ENCODE measurements around the gene DLG2.

The DLG2 gene

GRCh38 chr11:83933008-83933407 is 1694.1 kb downstream of the DLG2 start:
- DNase-seq (ENCODE audit: low read depth, low spot score) = no peak

DNA sequence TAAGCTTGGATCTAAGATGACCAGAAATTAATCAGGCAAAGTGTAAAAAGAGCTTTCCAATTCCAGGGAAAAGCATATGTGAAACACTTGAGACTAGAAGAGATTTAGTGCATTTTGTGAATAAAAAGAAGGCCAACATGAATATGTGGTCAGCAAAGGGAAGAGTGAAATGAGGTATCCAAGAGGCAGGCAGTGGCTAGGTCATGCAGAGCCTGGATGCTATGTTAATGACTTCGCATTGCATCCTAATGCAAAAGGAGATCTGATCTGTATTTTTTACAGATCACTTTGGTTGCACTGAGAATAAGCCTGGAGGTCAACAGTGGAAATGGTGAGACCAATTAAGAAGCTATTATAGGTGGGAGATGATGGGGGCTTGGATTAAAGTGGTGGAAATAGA is 1699.7 kb downstream of the DLG2 start:
- no peak for DNase-seq (ENCODE audit: low read depth, low spot score)

DNA sequence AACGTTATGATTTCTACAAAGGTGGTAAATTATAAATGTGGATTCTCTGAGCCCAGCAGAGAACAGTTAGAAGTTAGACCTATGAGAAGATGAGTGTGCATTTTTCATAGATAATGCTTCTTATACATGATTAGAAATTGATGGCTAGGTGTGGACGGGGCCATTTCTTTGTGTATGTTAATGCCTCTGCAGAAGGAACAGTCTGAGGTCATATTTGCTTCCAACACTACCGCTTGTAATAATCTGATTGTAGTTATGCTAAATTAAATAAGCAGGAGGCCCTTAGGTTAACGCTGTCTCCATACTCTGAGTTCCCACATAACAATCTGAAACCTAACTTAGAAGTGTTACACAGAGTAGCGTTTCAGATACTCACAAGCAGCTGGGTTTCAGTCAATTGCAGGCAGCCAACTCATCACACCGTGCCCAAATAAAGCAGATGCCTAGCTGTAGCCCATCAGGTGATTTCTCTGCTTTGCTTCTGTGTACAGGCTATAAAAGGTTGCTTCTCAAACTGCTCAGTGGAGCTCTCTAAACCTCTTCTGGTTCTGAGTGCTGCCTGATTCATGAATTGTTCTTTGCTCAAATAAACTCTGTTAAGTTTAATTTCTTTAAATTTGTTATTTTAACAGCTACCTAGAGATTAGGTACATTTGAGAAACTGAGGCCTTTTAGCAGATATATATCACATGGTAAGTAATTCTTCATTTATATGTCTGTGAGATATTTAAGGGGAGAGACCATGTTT is 1702.2 kb downstream of the DLG2 start:
- no peak for DNase-seq (ENCODE audit: low read depth, low spot score)

- DNase-seq (ENCODE audit: low read depth, low spot score) = no peak
Observed at GRCh38 chr11:83923961-83924360, 1703.2 kb downstream of the DLG2 start.

GRCh38 chr11:83922953-83923352 is 1704.2 kb downstream of the DLG2 start:
- no peak for DNase-seq (ENCODE audit: low read depth, low spot score)

DNA sequence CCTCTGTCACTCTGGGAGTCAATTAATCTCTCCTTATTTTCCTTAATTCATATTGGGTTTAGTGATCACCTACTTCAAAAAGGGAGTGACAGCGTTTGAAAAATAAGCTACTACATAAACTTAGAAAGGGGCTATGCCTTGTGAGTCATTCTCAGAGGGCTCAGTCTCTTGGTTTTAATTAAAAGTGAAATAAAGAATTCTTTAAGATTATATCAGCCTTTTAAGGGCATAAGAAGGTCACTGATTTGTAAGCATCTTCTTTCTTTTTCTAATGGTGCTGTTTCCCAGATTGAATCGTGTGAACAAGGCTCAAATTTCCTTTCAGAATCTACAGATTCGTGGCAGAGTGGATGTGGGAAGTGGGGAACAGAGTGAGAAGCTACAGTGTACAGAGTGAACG is 1704.8 kb downstream of the DLG2 start:
- no peak for DNase-seq (ENCODE audit: low read depth, low spot score)

DNA sequence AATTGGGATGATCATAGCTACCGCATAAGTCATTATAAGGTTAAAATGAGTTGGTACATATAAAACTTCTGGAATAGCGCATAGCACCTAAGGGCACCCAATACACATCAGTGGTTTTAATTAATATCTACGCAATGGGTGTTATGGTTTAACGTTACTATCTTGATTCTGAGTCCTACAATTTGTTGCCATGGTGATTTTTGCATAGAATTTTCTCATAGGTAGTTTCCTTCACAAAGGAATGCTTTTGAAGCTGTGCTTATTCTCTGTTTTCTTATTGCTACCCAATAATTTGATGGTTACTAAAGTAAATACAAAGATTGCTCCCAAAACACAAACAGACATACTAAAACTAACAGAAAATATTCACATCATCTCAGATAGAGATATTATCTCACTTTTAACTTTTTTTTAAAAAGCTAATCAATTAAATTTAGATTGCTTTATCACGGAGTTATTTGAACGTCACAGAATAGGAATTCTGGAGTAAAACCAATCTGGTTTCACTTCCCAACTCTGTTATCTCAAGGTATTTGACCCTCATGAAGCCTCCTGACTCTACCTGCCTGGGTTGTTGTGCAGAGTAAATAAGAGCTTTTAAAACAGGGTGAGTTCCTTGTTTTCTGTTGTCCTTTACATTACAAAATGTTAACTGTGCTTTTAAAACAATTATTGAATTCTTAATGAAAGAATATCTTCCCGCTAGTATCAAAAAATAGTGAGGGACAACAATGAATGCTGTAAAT is 1705.5 kb downstream of the DLG2 start:
- no peak for DNase-seq (ENCODE audit: low read depth, low spot score)

DNA sequence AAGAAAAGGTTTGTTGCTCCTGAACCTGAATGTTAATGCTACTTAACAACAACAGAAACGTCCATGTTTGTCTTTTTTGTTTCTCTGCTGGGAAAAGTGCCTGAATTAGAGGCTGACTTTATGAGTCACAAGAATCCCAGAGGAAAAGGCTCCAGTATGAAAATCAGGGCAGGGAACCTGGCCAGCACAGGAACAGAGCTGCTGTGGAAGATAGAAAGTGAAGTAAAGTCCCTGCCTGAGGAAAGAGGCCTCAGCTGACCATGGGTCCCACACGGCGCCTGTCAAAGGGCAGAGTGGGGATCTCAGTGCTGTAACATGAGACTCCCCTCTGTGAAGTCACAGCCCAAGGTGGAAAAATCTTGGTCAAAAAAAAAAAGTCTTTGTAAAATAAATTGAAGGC is 1708.7 kb downstream of the DLG2 start:
- no peak for DNase-seq (ENCODE audit: low read depth, low spot score)

DNA sequence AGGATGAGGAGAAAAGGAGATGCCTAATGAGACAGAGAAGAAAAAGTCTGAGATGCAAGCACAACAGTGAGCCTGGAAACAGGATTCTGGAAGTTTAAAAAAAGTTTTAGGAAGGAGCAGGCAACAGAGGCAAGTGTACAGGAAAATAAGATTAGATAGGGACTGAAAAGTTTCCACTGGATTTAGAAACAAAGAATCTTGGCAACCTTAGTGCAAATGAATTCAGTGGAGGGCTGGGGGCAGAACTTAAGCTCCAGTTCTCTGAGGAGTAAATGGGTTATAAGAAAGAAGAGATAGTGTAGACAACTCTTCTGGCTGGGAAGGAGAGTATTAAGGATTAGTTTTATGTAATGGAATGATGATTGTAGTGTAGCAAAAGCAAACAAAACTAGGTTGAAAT is 1712.1 kb downstream of the DLG2 start:
- no peak for DNase-seq (ENCODE audit: low read depth, low spot score)

GRCh38 chr11:83909579-83910534 is 1717.3 kb downstream of the DLG2 start:
- no peak for DNase-seq (ENCODE audit: low read depth, low spot score)

DNA sequence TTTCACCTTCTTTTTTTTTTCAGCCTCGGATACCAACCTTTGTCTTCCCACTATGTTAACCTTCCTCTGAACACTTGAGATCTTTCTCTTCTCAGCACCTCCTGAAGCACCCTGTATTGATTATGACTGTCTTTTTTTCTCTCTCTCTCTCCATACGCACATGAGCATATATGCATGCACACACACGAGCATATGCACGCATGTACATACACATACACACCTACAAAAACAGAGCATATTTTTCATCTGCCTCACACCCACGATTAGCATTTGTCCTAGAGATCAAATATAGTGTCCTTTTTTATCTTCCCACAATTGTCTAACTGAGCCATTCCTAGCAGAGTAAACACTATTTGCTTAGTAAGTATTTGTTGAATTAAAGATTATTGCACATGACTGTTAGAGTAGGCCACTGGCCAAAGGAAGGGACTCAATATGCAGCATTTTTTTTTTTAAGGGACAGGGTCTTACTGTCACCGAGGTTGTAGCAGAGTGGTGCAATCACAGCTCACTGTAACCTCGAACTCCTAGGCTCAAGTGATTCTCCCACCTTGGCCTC is 1718.8 kb downstream of the DLG2 start:
- DNase-seq (ENCODE audit: low read depth, low spot score) = no peak

GRCh38 chr11:83895516-83895915 is 1731.6 kb downstream of the DLG2 start:
- DNase-seq (ENCODE audit: low read depth, low spot score) = no peak

DNA sequence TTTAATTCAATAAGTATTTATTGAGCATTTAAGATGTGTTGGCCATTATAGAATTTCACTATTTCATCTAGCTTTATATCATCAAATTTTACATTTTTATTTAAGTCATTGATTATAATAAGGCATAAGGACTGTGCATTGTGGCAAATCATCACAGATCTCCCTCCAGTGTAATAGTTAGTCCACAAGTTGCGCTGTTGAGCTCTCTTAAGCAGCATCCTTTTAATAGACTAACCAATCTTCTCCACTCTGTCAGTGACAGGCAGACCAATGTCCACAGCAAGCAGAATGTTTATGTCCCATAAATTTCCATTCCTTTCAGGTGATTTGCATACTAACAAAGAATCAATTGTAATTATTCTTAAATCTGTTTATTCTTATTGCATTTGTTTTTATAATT is 1745.7 kb downstream of the DLG2 start:
- DNase-seq (ENCODE audit: low read depth, low spot score) = no peak

DNA sequence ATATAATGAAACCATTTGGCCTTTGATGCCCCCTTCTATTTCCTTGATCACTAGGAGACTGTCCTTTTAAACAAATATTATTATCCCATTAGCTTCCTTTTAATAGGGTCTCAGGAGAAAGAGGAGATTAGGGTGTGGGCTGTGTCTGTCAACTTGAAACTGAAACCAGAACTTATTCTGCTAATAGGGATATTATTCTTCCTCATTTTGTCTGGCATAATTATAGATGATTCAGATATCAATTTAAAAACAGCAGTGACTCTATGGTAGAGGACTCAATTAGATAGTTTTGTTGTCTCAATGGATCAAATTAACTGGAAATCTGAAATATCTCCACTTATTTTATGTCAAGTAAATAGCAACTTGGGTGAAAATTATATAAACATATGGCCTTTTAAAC is 1756.1 kb downstream of the DLG2 start:
- DNase-seq (ENCODE audit: low read depth, low spot score) = no peak

DNA sequence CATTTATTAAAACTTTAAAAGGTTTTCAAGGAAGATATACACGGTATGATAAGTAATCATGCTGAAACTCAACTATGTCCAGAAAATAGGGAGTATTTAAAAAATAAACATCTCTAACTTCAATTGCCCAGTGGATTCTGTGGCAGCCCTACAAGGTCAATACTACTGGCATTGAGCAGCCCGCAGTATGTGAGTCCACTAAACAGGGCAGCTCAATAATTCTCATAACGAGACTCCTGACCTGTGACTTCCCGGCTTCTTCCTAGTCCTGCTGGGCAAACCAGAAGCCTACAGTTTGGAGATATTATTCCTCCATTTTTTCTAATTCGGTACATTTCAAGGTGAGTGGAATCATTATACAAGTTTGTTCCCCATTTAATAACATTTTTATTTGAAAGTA is 1760.5 kb downstream of the DLG2 start:
- DNase-seq (ENCODE audit: low read depth, low spot score) = no peak

GRCh38 chr11:83865636-83866461 is 1761.3 kb downstream of the DLG2 start:
- DNase-seq (ENCODE audit: low read depth, low spot score) = no peak

DNA sequence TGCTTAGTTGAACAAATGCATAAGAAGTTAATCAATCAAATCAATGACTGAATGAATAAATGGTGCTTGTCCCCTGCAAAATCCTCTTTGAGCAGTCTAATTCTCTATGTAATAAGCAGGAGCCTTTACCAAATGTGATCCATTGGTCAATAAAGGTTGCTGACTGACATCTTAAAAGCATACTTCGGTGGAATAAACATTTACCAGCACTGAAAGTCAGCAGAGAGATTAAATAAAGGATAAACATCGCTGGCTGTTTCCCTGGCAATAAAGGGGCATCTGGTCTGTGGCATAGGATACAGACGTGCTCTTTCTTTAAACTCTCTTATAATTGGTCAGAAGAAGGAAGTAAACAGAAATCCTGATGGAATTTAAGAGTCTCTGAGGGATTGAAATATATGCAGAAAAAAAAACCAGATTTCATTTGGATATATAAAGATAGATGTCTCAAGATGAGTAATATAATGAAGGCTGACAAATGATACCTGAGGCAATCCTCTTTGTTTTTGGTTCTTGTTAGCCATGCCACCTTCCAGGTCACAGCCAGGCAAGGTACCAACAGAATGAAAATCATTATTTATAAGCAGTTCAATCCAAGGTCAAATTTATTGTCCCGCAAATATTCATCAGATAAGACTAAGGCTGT is 1762.6 kb downstream of the DLG2 start:
- DNase-seq (ENCODE audit: low read depth, low spot score) = no peak

- DNase-seq (ENCODE audit: low read depth, low spot score) = no peak
Observed at GRCh38 chr11:83863272-83863671, 1763.9 kb downstream of the DLG2 start.

- DNase-seq (ENCODE audit: low read depth, low spot score) = no peak
Observed at GRCh38 chr11:83862691-83863090, 1764.5 kb downstream of the DLG2 start.

DNA sequence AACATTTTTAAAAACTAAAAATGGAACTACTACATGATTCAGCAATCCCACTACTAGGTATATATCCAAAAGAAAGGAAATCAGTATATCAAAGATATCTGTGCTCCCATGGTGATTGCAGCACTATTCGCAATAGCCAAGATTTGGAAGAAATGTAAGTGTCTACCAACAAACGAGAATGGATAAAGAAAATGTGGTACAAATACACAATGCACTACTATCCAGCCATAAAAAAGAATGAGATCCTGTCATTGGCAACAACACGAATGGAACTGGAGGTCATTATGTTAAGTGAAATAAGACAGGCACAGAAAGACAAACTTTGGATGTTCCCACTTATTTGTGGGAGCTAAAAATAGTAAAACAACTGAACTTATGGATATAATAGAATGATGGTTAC is 1765.1 kb downstream of the DLG2 start:
- no peak for DNase-seq (ENCODE audit: low read depth, low spot score)

All from activated CD4-positive, CD25-positive, alpha-beta regulatory T cell treated with anti-CD3 and anti-CD28 coated beads, Interleukin-2, amount 50 U/mL, for 16 hours (primary cell).